Loucy (cell line): ENCODE results near the gene PHLDB2.

Source experiments
- H2AFZ ChIP-seq: fragments of 200-600 bp; sonication (generic); 2 replicates; pipeline ENCODE4 v1.6.0; 2016; ENCODE audit warnings: antibody characterized with exemption, mild to moderate bottlenecking, low read length, moderate library complexity
- H3F3A ChIP-seq: fragments of 200-600 bp; 2 replicates; pipeline ENCODE4 v1.6.0; 2016; ENCODE audit warnings: antibody characterized with exemption, low read depth, mild to moderate bottlenecking
- H3K27me3 ChIP-seq: fragments of 200-600 bp; sonication (generic); 2 replicates; pipeline ENCODE4 v1.6.1; 2014; ENCODE audit warnings: low read length, mild to moderate bottlenecking; ENCODE audit not compliant: insufficient read depth, poor library complexity, severe bottlenecking
- H3K36me3 ChIP-seq: fragments of 200-600 bp; sonication (generic); 2 replicates; pipeline ENCODE4 v1.6.1; 2016; ENCODE audit warnings: low read length; ENCODE audit not compliant: insufficient read depth
- H3K4me1 ChIP-seq: fragments of 200-600 bp; sonication (generic); 2 replicates; pipeline ENCODE4 v1.5.1; 2014; ENCODE audit warnings: low read length, mild to moderate bottlenecking; ENCODE audit not compliant: insufficient read depth, poor library complexity, severe bottlenecking
- H3K4me2 ChIP-seq: fragments of 200-600 bp; sonication (generic); 2 replicates; pipeline ENCODE4 v1.6.0; 2014; ENCODE audit warnings: antibody characterized with exemption, low read length, low read depth, mild to moderate bottlenecking; ENCODE audit not compliant: poor library complexity, severe bottlenecking
- H3K4me3 ChIP-seq: fragments of 200-600 bp; sonication (generic); 2 replicates; pipeline ENCODE4 v1.5.1; 2014; ENCODE audit warnings: low read length, mild to moderate bottlenecking, mixed read lengths; ENCODE audit not compliant: poor library complexity, severe bottlenecking
- H3K79me2 ChIP-seq: fragments of 200-600 bp; sonication (generic); 2 replicates; pipeline ENCODE4 v1.6.1; 2014; ENCODE audit warnings: low read length; ENCODE audit not compliant: insufficient read depth
- H3K9ac ChIP-seq: fragments of 200-600 bp; sonication (generic); 2 replicates; pipeline ENCODE4 v1.6.0; 2014; ENCODE audit warnings: mild to moderate bottlenecking, low read depth, low read length, moderate library complexity; ENCODE audit not compliant: poor library complexity, severe bottlenecking
- H3K9me2 ChIP-seq: fragments of 200-600 bp; sonication (generic); replicated peaks from 2 replicates; pipeline ENCODE4 v1.6.1; 2016; ENCODE audit warnings: low read depth, low read length, mixed read lengths
- H3K9me3 ChIP-seq: fragments of 200-600 bp; sonication (generic); 2 replicates; pipeline ENCODE4 v1.6.1; 2014; ENCODE audit warnings: mild to moderate bottlenecking, antibody characterized with exemption, low read length, low read depth; ENCODE audit not compliant: insufficient read depth
- H4K20me1 ChIP-seq: fragments of 200-600 bp; sonication (generic); 2 replicates; pipeline ENCODE4 v1.6.0; 2014; ENCODE audit warnings: antibody characterized with exemption, low read length, mild to moderate bottlenecking; ENCODE audit not compliant: insufficient read depth, poor library complexity, severe bottlenecking
- CTCF ChIP-seq: fragments of 200-600 bp; sonication (generic); conservative IDR thresholded peaks from 2 replicates; pipeline ENCODE4 v1.5.1; 2014; ENCODE audit warnings: mild to moderate bottlenecking, antibody characterized with exemption, low read length
- EZH2phosphoT487 ChIP-seq: fragments of 200-600 bp; IDR thresholded peaks from 2 replicates; pipeline ENCODE4 v1.6.1; 2018; ENCODE audit warnings: antibody characterized with exemption, mild to moderate bottlenecking, moderate library complexity, borderline replicate concordance

PHLDB2 gene

GRCh38 chr3:111929484-111929883 is 70.4 kb downstream of the PHLDB2 start:
- H3K4me3 ChIP-seq, result no peak overlapping the region
- H4K20me1 ChIP-seq, result no peaks in the 10 kb centered on the region
- no peaks in the 10 kb centered on the region for H3K79me2 ChIP-seq
- peaks cover 5% of the 10 kb centered on the region; the same call in 1 of the 2 replicates for H3K9me3 ChIP-seq
- peaks cover 10% of the 10 kb centered on the region; the same call in 1 of the 2 replicates for H3F3A ChIP-seq
- no peak overlapping the region for H3K4me2 ChIP-seq
- H3K27me3 ChIP-seq, result no peaks in the 10 kb centered on the region
- H3K4me1 ChIP-seq, result peaks cover 46% of the 10 kb centered on the region
- no peak overlapping the region for H2AFZ ChIP-seq
- TF ChIP-seq EZH2phosphoT487 (no peak), CTCF (no peak)
- H3K9ac ChIP-seq, result no peak overlapping the region
- H3K9me2 ChIP-seq, result no peaks in the 10 kb centered on the region
- H3K36me3 ChIP-seq, result no peaks in the 10 kb centered on the region

DNA sequence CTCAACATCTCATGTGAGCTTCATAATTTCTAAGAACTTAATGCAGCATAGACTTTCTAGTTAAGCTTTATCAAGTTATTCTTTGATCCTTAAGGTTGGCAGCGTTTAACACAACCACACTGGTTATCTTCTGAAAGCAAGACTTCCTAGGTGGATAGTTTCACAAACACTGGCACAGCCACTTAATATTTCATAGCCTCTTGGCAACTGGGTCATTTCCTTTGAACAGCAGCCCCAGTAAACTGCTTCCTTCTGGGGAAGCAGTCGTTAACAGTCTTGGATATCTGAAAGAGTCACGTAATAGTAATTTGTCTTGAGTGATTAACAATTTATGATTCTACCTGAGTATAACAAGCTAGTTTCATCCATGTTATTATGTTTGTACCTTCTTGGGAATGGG is 73.9 kb downstream of the PHLDB2 start:
- H3K4me2 ChIP-seq, result peak overlapping the region; percentile 49
- no peaks in the 10 kb centered on the region for H3K27me3 ChIP-seq
- peak overlapping the region; percentile 28 for H3K4me3 ChIP-seq
- peaks cover 59% of the 10 kb centered on the region for H3K4me1 ChIP-seq
- no peaks in the 10 kb centered on the region for H3K79me2 ChIP-seq
- peaks cover 7% of the 10 kb centered on the region; the same call in 1 of the 2 replicates for H3K9me3 ChIP-seq
- no peak overlapping the region; the same call in 1 of the 2 replicates for H2AFZ ChIP-seq
- H3K9me2 ChIP-seq, result no peaks in the 10 kb centered on the region
- no peaks in the 10 kb centered on the region for H4K20me1 ChIP-seq
- H3K36me3 ChIP-seq, result no peaks in the 10 kb centered on the region
- H3F3A ChIP-seq, result peaks cover 10% of the 10 kb centered on the region; the same call in 1 of the 2 replicates
- TF ChIP-seq EZH2phosphoT487, result no peak
- no peak for TF ChIP-seq CTCF
- no peak overlapping the region for H3K9ac ChIP-seq

DNA sequence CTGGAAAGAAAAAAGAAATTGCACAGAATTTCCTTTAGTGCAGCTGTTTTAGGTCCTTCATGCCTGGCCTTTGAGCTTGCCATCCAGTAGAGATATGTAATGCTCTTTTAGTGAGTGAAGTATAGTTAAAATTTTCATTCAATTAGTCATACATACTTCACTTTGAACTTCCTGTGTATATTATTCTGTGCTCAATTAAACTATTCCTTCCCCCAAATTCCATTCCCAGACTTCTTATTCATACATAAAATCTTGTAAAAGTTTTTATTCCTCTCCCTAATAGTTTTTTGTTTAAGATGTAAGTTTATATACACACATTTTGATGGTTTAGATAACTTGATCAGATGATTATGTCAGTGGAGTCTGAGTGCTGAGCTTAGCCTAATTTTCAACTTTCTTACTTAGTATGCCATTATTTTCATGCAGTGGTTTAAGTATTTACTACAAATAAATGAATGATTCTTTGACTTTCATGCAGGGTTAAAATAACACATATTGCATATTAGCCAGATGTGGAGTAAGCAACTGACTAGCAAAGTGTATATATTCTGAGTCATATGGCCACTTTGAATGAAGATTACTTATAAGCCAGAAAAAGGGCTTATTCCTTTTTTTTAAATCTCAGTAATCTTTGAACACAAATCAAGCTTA is 77.3 kb downstream of the PHLDB2 start:
- Histone ChIP-seq H4K20me1 (no peaks in the 10 kb centered on the region), H3F3A (peaks cover 10% of the 10 kb centered on the region; the same call in 1 of the 2 replicates), H3K4me1 (peaks cover 43% of the 10 kb centered on the region), H3K79me2 (no peaks in the 10 kb centered on the region), H3K9me3 (peaks cover 7% of the 10 kb centered on the region; the same call in 1 of the 2 replicates), H3K9me2 (no peaks in the 10 kb centered on the region), H3K4me2 (no peak overlapping the region), H3K9ac (no peak overlapping the region), H3K27me3 (no peaks in the 10 kb centered on the region), H3K4me3 (no peak overlapping the region), H2AFZ (no peak overlapping the region), H3K36me3 (no peaks in the 10 kb centered on the region)
- TF ChIP-seq EZH2phosphoT487 (no peak), CTCF (no peak)
